Calu3 (cell line): ENCODE measurements around the gene AGPAT3. TPM values are rescaled to one million over a fixed set of nuclear protein-coding genes. Genes with fewer than 3 reads are reported as not detected.

Source experiments
- BruUV-seq: library from RNA; stranded (reverse); fragments of 400-500 nt; replicated peaks from 2 replicates; lab custom pipeline; 2021; lab: Mats Ljungman, UMichigan
- CTCF ChIA-PET: fragments of 300-600 bp; sonication (Branson Sonifier 250); formaldehyde crosslinking; loops from one replicate; lab custom pipeline; 2022; ENCODE audit warnings: antibody characterized with exemption; lab: Charles Lee
- DNase-seq: peaks from one replicate; pipeline ENCODE4 v3.0.0; 2022
- H3K27ac Mint-ChIP-seq: one replicate; pipeline ENCODE4 v1.8.0; 2022; ENCODE audit warnings: mixed read lengths; ENCODE audit not compliant: unreplicated experiment
- H3K27me3 Mint-ChIP-seq: one replicate; pipeline ENCODE4 v1.8.0; 2022; ENCODE audit warnings: mixed read lengths; ENCODE audit not compliant: unreplicated experiment
- H3K36me3 Mint-ChIP-seq: one replicate; pipeline ENCODE4 v1.8.0; 2022; ENCODE audit warnings: mild to moderate bottlenecking, moderate library complexity, mixed read lengths; ENCODE audit not compliant: insufficient read depth, unreplicated experiment
- H3K4me1 Mint-ChIP-seq: one replicate; pipeline ENCODE4 v1.8.0; 2022; ENCODE audit warnings: mild to moderate bottlenecking, low read depth, mixed read lengths; ENCODE audit not compliant: unreplicated experiment
- H3K4me3 Mint-ChIP-seq: one replicate; pipeline ENCODE4 v1.8.0; 2022; ENCODE audit warnings: mild to moderate bottlenecking, low read depth, moderate library complexity, mixed read lengths; ENCODE audit not compliant: unreplicated experiment
- H3K9me3 Mint-ChIP-seq: one replicate; pipeline ENCODE4 v1.8.0; 2022; ENCODE audit warnings: low read depth, mixed read lengths; ENCODE audit not compliant: unreplicated experiment
- CTCF ChIP-seq: fragments of 200-600 bp; IDR thresholded peaks from one replicate; pipeline ENCODE4 v1.8.0; 2022; ENCODE audit warnings: antibody characterized with exemption; ENCODE audit not compliant: unreplicated experiment
- intact Hi-C: fragments of 100-400 bp; cut with micrococcal nuclease; formaldehyde crosslinking; loops from one replicate; pipeline ENCODE4 v1.10.0; 2022; ENCODE audit not compliant: unreplicated experiment
- total RNA-seq: library from RNA; stranded (reverse); gene quantifications from 2 replicates; pipeline ENCODE4 v1.2.3, GENCODE V29; 2022

AGPAT3 gene
- total RNA-seq, 1 experiment from 2014 or later = 61.2 TPM

DNA sequence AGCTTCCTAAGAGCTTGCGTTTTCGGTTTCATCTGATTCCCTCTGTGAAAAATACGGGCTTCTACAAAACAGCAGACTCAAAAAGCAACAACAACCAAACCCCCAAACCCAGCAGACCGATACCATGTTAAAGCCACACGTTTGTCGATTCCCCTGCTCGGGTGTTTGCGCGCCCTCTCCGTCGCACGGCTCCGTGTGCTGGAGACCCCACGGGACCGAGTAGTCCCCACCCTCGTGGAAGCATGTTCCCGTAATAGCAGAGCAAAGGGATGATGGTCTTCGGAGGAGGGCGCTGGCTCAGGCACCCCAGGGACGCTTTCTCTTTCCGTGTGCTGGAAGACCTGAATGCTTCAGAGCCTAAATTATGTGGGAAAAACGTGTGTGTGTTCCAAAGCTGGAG is 42.7 kb downstream of the AGPAT3 start:
- Mint-ChIP-seq H3K9me3 (no peaks in the 10 kb centered on the region), H3K36me3 (peaks cover 11% of the 10 kb centered on the region), H3K4me1 (no peaks in the 10 kb centered on the region), H3K27ac (no peak overlapping the region), H3K27me3 (no peaks in the 10 kb centered on the region), H3K4me3 (no peak overlapping the region)
- intact Hi-C loops = no loop called here
- no peak for TF ChIP-seq CTCF
- no TSS peak for BruUV-seq
- CTCF ChIA-PET = no interaction called here
- DNase-seq = no peak

DNA sequence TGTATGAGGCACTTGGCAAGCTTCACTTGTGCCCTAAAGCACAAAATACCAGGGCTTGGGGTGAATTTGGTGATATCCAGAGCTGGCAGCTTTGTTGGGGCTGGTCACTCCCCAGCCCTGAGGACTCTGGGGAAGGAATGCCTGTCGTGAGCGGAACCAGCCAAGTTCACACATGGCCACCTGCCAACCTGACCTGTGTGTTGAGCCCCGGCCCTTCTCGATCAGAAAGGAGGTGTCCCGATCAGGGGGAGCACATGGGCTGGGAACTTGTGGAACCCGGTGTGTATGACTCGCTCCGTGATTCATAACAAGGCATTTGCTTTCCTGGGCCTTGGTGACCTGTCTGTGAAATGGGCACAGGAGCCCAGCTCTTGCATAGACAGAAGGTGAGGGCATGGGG is 43.1 kb downstream of the AGPAT3 start:
- no peak for DNase-seq
- BruUV-seq = no TSS peak
- H3K36me3 Mint-ChIP-seq = peaks cover 11% of the 10 kb centered on the region
- intact Hi-C loops = no loop called here
- no peak overlapping the region for H3K4me3 Mint-ChIP-seq
- no peak overlapping the region for H3K27ac Mint-ChIP-seq
- TF ChIP-seq CTCF = no peak
- CTCF ChIA-PET = no interaction called here
- no peaks in the 10 kb centered on the region for H3K4me1 Mint-ChIP-seq
- H3K9me3 Mint-ChIP-seq = no peaks in the 10 kb centered on the region
- no peaks in the 10 kb centered on the region for H3K27me3 Mint-ChIP-seq

DNA sequence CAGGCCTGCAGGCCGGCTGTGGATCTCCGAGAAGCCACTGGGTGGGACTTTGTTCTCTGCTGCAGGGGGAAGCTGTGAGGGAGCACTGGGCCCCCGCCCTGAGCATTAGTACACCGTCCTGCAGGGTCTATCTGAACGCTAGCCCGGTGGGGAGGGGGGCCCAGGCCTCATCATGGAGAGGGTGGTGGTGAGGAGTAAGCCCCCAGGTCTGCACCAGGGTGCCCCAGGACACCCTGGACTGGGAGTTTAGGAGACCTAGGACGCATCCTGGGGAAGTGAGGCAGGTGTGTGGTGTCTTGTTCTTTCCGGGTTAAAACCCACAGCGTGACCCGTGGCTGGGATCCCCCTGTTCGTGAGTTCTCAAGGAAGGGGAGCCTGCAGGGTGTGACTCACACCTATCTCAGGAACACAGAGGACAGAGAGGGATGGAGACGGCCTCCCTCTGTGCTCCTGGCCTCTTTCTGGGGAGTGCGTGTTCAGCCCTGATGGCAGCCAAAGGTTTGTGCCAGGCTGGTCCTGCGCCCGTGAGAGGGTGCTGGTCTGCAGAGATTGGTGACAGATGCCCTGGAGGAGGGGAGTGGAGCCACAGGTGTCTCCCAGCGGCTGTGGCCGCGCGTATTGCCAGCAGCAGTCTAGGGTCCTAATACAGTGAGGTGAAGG is 44.8 kb downstream of the AGPAT3 start:
- Mint-ChIP-seq H3K4me1 (no peaks in the 10 kb centered on the region), H3K27ac (no peak overlapping the region), H3K9me3 (no peaks in the 10 kb centered on the region), H3K27me3 (no peaks in the 10 kb centered on the region), H3K4me3 (no peak overlapping the region), H3K36me3 (peaks cover 11% of the 10 kb centered on the region)
- DNase-seq = no peak
- TF ChIP-seq CTCF = no peak
- intact Hi-C loops = no loop called here
- BruUV-seq = no TSS peak
- CTCF ChIA-PET = no interaction called here

GRCh38 chr21:43910460-43910859 is 45.4 kb downstream of the AGPAT3 start:
- BruUV-seq = no TSS peak
- no peak overlapping the region for H3K27ac Mint-ChIP-seq
- intact Hi-C loops = no loop called here
- H3K36me3 Mint-ChIP-seq = peaks cover 11% of the 10 kb centered on the region
- H3K4me1 Mint-ChIP-seq = no peaks in the 10 kb centered on the region
- no peak for DNase-seq
- CTCF ChIA-PET = no interaction called here
- no peaks in the 10 kb centered on the region for H3K9me3 Mint-ChIP-seq
- no peaks in the 10 kb centered on the region for H3K27me3 Mint-ChIP-seq
- no peak overlapping the region for H3K4me3 Mint-ChIP-seq
- TF ChIP-seq CTCF = no peak
